LNCaP clone FGC (cell line): ENCODE measurements around the gene WDR48.

Experiments
- DNase-seq: peaks from one replicate; pipeline ENCODE4 v3.0.0-alpha.2; 2011; ENCODE audit warnings: low read depth
- H3K4me3 ChIP-seq: 2 replicates; pipeline ENCODE4 v1.5.1; 2011; ENCODE audit warnings: mild to moderate bottlenecking, low read depth, low read length, control low read depth
- TF ChIP-seq, protein P1 (sequence below): IDR thresholded peaks from 2 replicates; pipeline ENCODE4 v1.5.1; 2012; ENCODE audit warnings: mild to moderate bottlenecking; ENCODE audit not compliant: control insufficient read depth, insufficient read depth; ENCODE audit errors: extremely low read depth

The WDR48 gene

DNA sequence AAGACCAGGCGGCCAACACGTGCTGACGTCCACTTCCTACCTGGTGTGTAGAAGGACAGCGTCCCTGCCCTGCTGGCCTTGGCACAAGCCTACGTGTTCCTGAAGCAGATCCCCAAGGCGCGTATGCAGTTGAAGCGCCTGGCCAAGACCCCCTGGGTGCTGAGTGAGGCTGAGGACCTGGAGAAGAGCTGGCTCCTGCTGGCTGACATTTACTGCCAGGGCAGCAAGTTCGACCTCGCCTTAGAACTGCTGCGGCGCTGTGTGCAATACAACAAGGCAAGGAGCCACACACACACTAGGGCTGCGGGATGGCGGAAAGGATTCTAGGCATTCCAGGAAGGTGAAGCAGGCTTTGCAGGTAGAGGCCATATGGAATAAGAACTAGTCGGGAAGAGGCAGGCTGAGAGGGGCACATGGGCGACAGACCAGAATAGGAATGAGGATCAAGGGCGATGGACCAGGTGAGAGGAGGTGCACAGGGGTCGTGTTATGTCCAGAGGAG lies 85.7 kb downstream of the WDR48 start:
- TF ChIP-seq, protein P1, sequence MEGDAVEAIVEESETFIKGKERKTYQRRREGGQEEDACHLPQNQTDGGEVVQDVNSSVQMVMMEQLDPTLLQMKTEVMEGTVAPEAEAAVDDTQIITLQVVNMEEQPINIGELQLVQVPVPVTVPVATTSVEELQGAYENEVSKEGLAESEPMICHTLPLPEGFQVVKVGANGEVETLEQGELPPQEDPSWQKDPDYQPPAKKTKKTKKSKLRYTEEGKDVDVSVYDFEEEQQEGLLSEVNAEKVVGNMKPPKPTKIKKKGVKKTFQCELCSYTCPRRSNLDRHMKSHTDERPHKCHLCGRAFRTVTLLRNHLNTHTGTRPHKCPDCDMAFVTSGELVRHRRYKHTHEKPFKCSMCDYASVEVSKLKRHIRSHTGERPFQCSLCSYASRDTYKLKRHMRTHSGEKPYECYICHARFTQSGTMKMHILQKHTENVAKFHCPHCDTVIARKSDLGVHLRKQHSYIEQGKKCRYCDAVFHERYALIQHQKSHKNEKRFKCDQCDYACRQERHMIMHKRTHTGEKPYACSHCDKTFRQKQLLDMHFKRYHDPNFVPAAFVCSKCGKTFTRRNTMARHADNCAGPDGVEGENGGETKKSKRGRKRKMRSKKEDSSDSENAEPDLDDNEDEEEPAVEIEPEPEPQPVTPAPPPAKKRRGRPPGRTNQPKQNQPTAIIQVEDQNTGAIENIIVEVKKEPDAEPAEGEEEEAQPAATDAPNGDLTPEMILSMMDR = no peak
- H3K4me3 ChIP-seq = no peak overlapping the region
- DNase-seq = no peak

DNA sequence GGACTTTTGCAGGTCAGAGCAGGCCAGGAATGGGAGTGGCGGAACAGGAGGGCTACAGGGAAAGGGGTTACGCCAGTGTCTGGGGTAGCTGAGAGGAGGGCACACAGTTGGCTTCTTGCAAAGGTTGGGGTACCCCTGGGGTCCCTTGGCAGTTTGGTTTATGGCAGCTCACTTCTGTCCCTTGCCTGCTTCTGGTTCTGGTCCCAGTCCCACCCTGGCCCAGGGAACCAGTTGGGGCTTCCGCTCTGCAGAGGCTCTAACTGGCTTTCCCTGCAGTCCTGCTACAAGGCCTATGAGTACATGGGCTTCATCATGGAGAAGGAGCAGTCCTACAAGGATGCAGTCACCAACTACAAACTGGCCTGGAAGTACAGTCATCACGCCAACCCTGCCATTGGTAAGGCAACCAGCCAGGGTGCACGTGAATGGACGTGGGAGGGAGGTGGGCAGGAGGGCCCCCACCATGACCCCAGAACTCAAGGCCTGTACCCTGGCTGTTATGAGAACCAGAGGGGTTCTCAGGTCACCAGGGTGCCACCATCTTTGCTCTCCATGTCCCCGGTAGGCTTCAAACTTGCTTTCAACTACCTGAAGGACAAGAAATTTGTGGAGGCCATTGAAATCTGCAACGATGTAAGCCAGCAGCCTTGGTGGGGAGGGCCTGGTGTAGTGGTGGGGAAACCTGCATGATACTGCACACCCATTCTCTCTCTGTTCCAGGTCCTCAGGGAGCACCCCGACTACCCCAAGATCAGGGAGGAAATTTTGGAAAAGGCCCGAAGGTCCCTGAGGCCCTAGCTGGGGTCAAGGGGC lies 86.4 kb downstream of the WDR48 start:
- TF ChIP-seq, protein P1 = no peak
- no peak overlapping the region for H3K4me3 ChIP-seq
- no peak for DNase-seq

DNA sequence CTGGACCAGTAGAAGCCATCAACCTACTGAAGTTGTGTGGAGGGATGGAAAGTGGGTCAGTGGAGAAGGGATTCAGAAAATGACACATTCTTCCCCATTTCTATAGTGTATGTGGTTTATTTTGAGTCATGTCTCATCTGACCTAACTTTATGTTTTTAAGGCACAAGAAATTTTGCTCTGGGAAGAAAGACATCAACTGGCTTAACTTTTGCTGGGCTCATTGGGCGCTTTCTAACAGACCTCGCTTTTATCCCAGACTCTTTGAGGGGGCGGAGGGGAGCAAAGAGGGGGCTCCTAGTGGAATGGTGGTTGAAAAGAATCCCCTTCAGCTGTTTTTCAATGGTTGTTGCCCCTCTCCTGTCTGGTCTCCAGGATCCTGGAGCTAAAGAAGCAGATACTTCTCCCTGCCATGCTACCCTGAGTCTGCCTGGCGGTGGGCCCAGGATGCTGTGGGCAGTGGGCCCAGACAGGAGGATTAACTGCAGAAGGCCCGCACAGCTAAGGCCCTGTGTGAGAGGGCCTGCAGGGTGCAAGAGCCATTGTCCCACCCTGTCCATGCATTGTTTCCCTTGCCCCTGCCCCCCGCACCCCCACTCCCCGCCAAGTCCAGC lies 87.1 kb downstream of the WDR48 start:
- TF ChIP-seq, protein P1 = no peak
- no peak for DNase-seq
- no peak overlapping the region for H3K4me3 ChIP-seq

DNA sequence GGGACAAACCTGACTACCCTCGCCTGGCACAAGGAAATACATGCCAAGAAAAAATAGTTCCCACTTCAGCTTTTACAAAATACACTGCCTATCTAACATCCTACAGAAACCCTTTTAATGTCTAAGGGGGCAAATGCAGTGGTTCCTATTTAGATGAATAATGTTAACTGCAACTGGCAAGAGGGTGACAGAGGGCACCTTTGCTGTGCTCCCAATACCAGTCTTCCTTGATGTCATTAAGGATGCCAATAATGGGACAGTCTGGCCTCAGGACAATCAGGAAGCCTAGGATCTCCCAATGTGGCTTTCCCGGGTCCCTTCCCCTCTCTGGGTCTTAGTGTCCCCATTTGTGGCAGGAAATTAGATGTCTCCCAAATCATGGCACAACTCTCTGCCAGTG lies 87.6 kb downstream of the WDR48 start:
- no peak overlapping the region for H3K4me3 ChIP-seq
- TF ChIP-seq, protein P1 = no peak
- DNase-seq = no peak

DNA sequence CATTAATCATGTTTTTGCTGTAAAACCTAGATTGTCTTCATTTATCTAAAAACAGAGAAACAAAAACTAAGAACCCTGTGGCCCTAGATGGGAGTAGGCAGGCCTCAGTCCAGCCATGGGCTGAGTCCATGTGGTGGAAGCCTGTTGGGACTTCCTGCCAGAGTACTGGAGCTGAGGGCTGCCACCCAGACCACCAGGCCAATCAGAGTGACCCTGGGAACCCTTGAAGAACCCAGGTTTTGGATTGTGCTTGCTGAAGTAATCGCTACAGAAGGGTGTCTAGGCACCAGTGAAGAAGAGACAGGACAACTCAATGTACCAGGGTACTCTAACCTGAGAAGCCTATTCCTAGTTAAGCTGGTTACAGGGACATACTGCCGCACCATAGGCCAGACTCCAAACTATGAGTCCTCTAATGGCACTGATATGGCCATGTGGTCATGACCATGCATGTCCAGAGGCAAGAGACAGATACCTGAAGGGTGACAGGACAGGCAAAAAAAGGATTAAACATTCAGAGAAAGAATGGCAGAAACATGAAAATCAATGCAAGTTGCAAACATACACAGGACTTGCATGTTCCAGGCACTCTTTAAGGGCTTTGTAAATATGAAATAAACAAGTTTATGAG lies 88.6 kb downstream of the WDR48 start:
- TF ChIP-seq, protein P1 = no peak
- DNase-seq = no peak
- no peak overlapping the region for H3K4me3 ChIP-seq

DNA sequence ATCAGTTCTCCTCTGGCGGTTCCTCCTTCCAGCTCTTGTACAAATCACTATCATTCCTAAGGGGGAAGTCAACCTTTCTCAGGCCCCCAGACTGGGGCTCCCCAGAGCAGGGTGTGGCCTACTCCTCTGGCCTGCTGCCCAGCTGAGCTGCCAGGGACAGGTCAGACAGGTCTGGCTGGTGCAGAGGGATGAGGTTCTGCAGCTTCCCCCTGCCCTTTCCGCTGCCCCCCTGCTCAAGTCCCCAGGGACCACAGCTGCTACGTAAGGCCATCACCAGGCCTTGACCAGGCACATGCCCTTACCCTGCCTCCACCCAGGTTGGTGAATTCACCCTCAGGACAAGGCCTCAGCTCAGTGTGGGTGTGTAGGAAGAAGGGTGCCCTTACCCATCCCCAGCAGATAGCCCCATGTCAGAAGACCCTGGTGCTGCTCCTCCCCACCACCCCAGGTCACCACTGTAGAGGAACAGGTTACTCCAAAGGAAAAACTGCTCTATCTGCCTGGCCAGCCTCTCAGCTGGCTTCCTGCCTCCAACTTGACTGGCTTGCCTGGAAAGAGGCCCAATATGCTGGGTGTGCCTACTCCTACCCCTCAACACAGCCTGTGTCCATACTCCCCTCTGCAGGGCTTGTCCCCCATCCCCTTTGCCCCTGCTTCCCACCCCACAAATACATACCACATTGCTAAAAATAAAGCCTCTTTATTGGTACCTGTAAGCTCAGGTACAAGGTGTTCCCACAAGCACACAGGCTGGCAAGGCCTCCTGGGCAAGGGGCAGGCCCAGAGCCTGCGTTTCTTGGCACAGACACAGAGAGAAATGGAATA lies 89.6 kb downstream of the WDR48 start:
- peak; percentile 77 for DNase-seq
- peak overlapping the region; percentile 36 for H3K4me3 ChIP-seq
- TF ChIP-seq, protein P1 = no peak
